H54 (cell line): Measurements from ENCODE around the gene TAS2R16.

ENCODE experiments used
- DNase-seq: peaks from one replicate; pipeline ENCODE4 v3.0.0; 2011; ENCODE audit warnings: low spot score, mixed read lengths; ENCODE audit not compliant: insufficient read length
- FAIRE-seq: peaks from 3 replicates; lab custom pipeline; 2011; peaks lifted over from hg19 to GRCh38; lab: Jason Lieb, UNC
- POLR2A ChIP-seq: IDR thresholded peaks from 2 replicates; pipeline ENCODE4 v1.6.1; 2011; ENCODE audit warnings: low read depth, mild to moderate bottlenecking, low read length

Gene TAS2R16, protein sequence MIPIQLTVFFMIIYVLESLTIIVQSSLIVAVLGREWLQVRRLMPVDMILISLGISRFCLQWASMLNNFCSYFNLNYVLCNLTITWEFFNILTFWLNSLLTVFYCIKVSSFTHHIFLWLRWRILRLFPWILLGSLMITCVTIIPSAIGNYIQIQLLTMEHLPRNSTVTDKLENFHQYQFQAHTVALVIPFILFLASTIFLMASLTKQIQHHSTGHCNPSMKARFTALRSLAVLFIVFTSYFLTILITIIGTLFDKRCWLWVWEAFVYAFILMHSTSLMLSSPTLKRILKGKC

DNA sequence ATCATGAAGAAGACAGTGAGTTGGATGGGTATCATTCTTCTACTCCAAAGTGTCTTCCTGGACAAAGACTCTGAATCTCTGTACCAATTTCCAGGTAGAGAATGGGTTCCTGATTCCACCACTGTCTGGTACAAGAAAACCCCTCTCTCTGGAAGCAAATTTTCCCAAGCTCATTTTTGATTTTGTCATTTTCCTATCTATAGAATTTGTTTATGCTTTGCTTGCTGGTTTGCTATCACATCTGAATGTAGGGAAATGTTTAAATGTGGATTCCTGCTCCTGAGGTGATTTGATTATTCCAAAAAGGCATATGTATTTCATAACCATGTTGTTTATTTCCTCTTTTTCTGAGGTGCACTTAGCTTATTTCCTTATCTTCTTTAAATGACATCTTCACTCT, at the start of gene TAS2R16:
TAS2R16 (minus strand) TSS at position 101 of the 400 bp plus-strand sequence; CDS start at position 35, 66 bp downstream.
- TF ChIP-seq POLR2A, result no peak
- FAIRE-seq (no peak), DNase-seq (no peak)

DNA sequence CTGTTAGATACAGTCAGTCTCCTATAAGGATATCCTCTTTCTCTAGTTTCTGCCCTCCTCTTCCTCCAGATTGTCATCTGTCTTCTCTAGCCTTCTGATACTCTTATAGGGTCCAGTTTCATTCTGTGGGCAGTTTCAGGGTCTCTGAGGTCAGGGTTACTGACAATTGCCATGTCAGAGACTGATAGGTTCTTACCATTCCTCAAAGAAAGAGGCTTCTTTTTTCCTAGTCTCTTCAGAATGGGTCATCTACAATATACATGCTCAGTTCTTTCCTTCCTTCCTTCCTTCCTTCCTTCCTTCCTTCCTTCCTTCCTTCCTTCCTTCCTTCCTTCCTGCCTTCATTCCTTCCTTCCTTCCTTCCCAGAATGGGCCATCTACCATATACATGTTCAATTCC, 48.1 kb upstream of the TAS2R16 start:
- FAIRE-seq (no peak), DNase-seq (no peak)
- no peak for TF ChIP-seq POLR2A

GRCh38 chr7:123041101-123041500, 45.6 kb upstream of the TAS2R16 start:
- DNase-seq, result no peak
- no peak for TF ChIP-seq POLR2A
- FAIRE-seq, result peak; percentile 38

DNA sequence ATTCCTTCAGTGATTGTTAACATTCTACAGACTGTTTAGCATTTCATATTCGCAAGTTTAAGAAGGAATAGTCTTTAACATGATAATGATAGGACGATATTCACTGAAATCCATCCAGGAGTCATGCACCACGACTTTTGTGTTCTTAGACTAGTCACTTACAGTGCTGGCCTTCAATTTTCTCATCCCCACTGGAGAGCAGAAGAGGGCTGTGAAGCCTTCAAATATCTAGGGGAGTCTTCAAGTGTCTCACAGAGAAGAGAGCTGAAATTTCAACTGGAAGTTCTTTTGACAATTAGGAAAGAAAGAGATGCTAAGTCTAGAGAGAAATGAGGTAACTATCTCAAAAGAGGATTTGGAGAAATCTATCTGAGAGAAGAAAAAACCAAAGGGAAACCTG, 43.8 kb upstream of the TAS2R16 start:
- DNase-seq (no peak), FAIRE-seq (no peak)
- no peak for TF ChIP-seq POLR2A

- DNase-seq, result no peak
- TF ChIP-seq POLR2A, result no peak
- FAIRE-seq, result no peak
Observed at GRCh38 chr7:123034106-123034505, 38.6 kb upstream of the TAS2R16 start.

DNA sequence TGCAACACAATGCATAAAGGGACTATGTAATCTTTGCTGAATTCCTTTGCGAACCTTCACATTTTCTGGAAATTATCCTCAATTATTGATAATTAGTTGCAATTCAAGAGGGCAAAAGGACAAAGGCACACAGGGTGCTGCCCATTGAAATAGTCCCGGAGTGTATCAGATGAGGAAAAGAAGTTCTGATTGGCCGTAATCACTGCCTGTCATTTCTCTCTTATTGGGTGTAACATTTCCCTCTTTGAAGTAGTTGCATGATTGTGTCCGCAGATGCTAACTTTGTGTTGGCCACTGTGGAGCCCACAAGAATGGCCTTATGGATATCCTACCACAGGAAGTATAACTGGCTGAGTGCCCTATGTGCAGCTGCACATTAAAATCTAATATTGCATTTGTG, 35.1 kb upstream of the TAS2R16 start:
- FAIRE-seq, result no peak
- no peak for TF ChIP-seq POLR2A
- no peak for DNase-seq

- TF ChIP-seq POLR2A, result no peak
- no peak for DNase-seq
- no peak for FAIRE-seq
Observed at GRCh38 chr7:123028339-123028738, 32.8 kb upstream of the TAS2R16 start.

- TF ChIP-seq POLR2A, result no peak
- DNase-seq (no peak), FAIRE-seq (no peak)
Observed at GRCh38 chr7:123026251-123026650, 30.8 kb upstream of the TAS2R16 start.

GRCh38 chr7:123024989-123025758, 29.7 kb upstream of the TAS2R16 start:
- no peak for TF ChIP-seq POLR2A
- no peak for DNase-seq
- FAIRE-seq, result peak; percentile 82

DNA sequence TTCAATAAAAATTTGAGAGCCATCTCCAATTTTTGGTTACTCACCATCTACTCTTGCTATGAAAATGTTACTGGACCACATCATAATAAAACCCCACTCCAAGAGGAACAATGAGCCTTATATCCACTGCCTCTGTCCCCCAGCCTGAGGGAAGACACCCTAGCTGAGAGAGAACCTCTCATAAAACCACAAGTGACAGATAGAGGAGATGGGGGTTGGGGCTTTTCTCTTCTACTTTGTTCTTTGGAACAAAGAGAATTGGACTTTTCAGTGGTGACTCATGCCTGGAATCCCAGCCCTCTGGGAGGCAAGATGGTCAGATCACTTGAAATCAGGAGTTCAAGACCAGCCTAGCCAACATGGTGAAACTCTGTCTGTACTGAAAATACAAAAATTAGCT, 27.6 kb upstream of the TAS2R16 start:
- TF ChIP-seq POLR2A, result no peak
- DNase-seq (no peak), FAIRE-seq (no peak)

- DNase-seq, result no peak
- FAIRE-seq, result no peak
- TF ChIP-seq POLR2A, result no peak
Observed at GRCh38 chr7:123022576-123022975, 27.1 kb upstream of the TAS2R16 start.

DNA sequence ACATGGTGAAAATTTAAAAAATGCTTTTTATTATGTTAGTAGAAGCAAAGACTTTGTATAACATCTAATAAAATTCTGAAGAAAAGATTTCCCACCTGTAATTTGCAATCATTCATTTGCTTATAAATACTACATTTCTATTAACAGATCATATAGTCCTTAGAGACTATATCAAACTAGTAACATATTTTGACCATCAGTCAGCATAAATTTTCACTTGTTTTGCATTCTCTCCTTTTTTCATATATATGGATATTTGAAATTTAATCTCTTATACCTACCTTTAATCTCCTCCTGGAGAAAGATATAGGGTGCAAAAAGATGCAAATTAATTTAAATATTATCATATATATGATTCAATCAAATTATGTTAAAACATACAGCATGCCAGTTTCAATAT, 16.9 kb upstream of the TAS2R16 start:
- FAIRE-seq, result no peak
- TF ChIP-seq POLR2A, result no peak

DNA sequence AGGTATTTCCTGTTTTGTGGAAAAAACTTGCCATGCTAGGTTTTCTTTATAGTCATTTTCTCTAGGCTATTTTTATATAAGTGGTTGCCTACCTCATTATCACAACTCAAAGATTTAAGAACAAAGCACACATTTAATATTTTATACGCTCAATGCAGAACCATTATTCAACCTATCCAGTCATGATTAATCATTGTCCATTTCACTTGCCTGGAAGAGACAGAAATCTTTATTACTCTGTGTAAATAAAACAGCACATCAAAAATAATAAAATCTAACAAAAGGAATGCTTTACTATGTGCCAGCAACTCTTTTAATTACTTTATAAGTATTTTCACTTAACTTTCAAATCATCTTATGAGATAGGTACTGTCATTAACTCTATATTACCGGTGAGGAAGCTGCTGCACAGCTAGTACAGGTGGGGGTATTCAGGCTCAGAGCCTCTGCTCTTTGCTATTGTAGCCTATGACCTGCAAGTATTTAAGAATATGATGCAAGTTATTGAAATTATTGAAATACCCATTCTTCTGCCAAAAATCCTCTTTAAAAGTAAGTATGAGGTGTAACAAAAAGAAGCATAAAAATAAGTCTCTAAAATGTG, 16.4 kb upstream of the TAS2R16 start:
- no peak for TF ChIP-seq POLR2A
- FAIRE-seq, result no peak
- DNase-seq, result no peak

More for the DNA sequence above, 16.9 kb upstream of the TAS2R16 start:
- no peak for DNase-seq

DNA sequence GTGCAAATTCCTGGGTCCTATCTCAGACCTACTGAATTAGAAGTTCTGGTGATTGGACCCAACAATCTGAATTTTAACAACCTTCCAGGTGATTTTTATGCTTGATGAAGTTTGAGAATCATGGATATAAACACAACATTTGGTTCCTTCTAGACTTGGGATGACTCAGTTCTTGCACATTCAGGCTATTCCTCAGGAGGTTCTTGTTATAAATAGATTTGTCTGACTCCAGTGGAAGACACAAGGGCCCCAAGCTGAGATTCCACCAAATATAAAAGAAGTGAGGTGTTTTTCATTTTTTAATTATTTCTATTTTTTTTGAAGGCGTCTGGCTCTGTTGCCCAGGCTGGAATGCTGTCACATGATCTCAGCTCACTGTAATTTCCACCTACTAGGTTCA, 9.4 kb upstream of the TAS2R16 start:
- FAIRE-seq (no peak), DNase-seq (no peak)
- no peak for TF ChIP-seq POLR2A
